Retina (tissue), 1 donor: ENCODE data around the gene GDPD2.

Source experiments
- DNase-seq: peaks from one replicate; pipeline ENCODE4 v3.0.0-alpha.2; 2016

Gene GDPD2

DNA sequence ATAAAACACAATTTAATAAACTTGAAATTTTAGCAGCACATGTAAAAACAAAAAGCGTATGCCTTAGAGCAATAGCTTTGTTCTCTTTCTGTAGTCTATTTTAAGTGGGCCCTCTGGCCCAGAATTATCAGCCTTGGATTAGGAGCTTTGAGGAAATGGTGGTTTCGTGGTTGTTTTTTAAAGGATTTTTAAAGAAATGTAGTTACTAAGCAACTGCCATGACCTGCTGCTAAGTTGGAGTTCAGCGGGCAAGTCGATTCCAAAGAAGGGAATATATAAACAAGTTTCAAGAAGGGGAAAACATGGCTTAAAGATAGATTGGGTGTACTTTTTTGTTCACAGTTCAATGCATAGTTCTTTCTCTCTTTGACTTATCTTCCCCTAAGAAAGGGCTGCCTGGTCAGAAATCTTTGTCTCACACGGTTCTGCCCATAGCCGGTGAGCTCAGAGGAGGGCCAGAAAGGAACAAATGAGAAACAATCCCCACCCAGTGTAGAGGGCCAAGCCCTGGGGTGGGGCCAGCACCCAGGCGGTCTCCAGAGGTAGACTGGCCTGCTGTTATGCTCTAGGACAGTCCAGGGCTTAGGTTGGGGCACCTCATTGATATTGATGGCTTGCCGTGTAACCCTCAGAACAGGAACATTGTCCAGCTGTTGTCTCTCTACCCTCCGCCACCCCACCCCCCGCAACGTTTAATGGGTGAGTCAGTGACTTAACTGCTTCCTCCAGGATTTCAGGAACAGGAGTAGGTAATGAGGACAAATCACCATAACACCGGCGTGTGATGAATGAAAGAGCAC is 54.0 kb downstream of the GDPD2 start:
- no peak for DNase-seq

DNA sequence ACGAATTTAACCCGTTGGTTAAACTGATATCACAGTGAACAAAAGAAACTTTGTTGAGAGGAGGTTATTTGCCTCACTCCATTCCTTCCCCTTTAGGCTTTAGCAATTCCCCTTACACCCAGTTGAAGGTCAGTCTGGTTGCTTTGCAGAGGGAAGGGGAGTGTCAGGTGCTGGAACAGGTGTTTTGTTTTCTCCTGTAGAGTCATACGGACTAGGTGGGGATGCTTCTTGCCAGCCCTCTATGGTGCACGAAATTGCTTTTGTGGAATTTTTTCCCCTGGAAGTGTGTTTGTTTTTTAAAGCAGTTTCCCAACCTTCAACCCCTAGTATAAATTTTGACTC is 54.6 kb downstream of the GDPD2 start:
- DNase-seq = no peak

DNA sequence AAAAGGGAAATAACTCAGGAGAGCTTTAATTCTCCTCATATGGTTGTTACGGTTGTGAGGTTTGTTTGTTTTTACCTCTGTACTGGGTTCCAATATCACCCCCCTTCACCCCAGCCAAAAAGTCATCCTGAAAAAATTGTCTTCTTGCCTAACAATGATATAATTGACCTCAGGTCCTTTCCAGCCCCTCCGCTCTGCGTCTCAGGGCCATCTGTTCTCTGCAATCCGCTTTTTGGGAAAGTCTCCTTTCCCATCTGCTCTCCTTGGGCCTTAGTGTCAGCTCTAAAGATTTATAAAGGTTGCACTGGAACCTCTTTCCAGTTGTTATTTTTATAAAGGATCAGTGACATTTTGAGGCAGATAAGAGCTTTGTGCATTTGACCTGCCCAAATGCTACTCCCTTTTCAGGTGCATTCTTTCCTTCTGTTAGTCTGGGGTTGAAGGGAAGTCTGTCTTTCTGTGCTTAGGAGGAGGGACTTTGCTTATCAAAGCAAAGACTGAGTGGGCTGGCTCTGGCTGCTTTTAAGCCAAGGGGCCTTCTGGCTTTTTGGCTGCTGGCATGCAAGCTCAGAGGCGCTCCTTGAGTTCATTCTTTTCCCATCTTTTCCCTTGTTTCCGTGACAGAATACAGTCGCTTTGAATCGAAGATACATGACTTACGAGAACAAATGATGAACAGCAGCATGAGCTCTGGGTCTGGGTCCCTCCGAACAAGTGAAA is 55.6 kb downstream of the GDPD2 start:
- DNase-seq = no peak

DNA sequence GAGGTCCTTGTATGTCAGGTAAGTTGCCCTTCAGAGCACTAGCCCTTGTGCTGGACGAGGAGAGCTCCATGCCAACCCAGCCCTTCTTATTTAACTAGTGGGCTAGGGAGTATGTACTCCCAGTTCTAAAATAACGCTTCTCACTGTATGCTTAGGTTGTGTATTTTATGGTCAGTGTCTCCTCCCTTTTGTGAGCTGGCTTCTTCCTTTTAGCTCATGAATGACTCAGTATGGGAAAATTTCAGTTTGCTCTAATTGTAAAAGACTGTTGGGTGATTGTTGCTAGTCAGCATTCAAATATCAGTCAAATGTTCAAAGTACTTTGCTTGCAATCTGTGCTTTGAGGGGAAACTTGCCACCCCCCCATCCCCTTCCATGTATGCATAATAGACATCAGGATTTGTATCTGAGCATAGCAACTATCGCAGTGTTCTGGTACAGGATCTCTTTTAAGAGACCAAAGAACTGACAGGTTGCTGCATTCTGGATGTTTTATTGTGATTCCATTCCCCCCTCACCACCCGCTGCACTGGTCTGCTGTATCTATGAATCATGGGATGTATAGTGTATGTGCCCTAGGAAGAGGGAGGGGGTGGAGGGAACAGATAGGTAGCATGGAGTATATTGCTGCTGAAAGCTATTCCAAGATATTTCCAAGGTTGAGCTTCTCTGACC is 56.3 kb downstream of the GDPD2 start:
- no peak for DNase-seq

DNA sequence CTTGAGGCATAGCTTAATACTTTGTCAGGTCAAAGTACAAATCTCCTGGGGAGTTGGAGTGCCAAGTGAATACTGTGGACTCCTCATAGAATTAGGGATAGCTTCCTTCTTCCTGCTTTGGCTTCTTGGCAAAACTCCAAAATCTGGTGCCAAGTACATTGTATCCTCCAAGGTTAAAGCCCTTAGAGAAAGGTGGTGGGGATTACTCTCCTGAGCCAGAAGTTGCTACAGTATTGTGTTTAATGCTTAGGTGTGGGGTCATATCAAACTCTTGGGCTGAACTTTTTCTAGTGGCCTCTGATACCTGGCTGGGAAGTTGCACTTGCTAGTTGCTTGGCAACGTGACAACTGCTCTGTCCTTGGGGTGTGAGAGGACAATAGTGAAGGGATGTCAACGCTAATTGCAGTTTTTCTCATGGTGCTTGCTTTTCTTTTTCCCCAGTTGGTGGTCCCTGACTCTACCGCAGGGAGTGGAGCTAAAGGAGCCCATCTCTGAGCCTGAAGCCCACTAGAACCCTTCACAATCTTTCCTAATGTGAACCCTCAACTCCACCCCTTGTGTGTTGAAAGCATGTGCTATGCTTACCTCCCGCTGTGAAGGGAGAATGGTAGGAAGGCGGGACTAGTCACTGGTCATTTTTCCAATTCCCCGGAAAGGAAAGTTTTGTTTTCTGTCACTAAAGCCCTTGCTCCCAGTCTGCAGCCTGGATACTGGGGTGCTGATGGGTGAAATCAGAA is 57.0 kb downstream of the GDPD2 start:
- no peak for DNase-seq

DNA sequence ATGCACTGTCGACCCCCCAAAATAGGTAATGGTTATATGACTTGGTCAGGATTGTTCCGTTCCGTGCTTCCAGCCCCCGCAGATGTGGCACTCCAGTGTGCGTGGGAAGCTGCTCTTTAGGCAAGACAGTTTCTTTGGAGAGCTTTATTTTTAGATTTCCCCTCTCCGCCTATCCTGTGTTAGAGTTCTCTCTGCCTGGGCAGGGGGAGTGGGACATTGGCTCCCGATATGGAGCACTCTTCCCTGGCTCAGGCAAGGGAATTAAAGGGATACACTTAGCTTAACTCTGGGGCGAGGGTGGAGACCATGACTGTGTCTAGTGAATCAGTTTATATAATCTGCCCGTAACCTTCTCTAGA is 57.5 kb downstream of the GDPD2 start:
- no peak for DNase-seq

DNA sequence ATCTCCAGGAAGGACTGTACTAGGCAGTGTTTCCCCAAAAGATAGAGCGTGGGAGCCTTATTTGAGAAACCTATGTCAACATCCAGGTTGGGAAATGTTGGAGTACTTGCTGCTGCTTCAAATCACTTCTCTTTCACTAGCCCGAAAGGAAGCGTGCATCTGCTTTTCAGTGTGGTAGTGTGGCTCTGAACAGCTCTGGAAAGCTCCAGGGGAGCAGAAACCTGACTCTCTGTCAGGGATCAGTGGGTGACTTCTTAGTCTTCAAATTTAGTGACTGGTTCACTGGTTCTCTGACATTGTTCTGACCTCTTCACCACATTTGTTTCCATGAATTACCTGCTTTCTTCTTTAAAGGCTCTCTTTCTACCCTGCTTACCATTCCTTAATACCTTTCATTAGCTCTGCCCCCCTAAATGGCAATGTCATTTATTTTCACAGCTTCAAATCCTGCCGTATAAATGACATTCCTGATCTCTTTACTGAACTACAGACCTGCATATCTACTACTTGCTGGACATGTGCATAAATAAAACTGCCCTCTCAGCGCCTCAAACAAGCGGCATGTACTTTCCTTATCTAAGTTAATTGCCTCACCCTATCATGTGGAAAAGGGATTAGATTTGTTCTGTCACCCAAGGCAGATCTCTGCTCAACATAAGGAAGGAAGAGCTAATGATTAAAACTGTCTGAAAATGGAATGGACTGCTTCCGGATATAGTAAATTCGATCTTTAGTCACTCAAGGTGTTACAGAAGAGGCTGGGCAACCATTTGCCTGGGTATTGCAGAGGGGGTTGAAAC is 58.6 kb downstream of the GDPD2 start:
- DNase-seq = no peak

DNA sequence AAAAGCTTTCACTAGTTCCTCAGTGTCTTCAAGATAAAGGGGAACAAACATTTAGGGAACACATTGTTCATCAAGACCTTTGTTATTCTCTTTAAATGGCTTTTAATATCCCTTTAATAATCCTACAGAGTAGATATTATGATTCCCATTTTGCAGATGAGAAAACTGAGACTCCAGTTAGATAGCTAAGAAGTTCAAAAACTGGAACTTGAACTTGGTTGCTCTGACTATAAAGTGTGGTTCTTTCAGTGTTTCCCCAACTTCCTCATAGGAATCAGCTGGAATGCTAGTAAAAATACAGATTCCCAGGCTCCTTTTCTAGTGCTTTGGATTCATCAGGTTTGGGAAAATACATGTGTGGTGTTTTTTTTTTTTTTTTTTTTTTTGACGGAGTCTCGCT is 59.2 kb downstream of the GDPD2 start:
- DNase-seq = no peak
